K562 (cell line): ENCODE results near the gene TADA1.

Experiments used
- CUX1 ChIP-seq: fragments of 200-800 bp; sonication (Bioruptor generic); IDR thresholded peaks from 2 replicates; pipeline ENCODE4 v1.6.1; 2016; ENCODE audit warnings: missing genetic modification characterization, missing compliant biosample characterization
- DDX20 ChIP-seq: fragments of 450-650 bp; IDR thresholded peaks from 2 replicates; pipeline ENCODE4 v1.6.1; 2016; ENCODE audit warnings: missing genetic modification characterization, low read depth, mild to moderate bottlenecking, missing compliant biosample characterization, moderate library complexity
- ESRRA ChIP-seq: fragments of 450-650 bp; IDR thresholded peaks from 2 replicates; pipeline ENCODE4 v1.6.1; 2014; ENCODE audit warnings: low read depth, mild to moderate bottlenecking, moderate library complexity, borderline replicate concordance
- ETV5 ChIP-seq: sonication (generic); formaldehyde crosslinking; IDR thresholded peaks from 2 replicates; pipeline ENCODE4 v1.4.0; 2020; ENCODE audit warnings: low read depth, mild to moderate bottlenecking, missing genetic modification reagents
- NCOA2 ChIP-seq, 2 experiments: fragments of 450-650 bp; IDR thresholded peaks; 2 replicates each; pipeline ENCODE4 v1.6.1; 2018; ENCODE audit warnings: mild to moderate bottlenecking in 2 of 2, moderate library complexity in 1 of 2; ENCODE audit not compliant: partially characterized antibody in 2 of 2
- NRF1 ChIP-seq, 2 experiments: fragments of 450-650 bp; IDR thresholded peaks in 1 of 2; conservative IDR thresholded peaks in 1 of 2; 2 replicates each; pipeline ENCODE4 v1.6.1; 2014; ENCODE audit warnings: mild to moderate bottlenecking in 2 of 2
- POLR2A ChIP-seq: fragments of 450-650 bp; conservative IDR thresholded peaks from 2 replicates; pipeline ENCODE4 v1.6.1; 2016
- POLR2G ChIP-seq: fragments of 200-400 bp; formaldehyde crosslinking; IDR thresholded peaks from 2 replicates; pipeline ENCODE4 v1.6.1; 2017; ENCODE audit warnings: low read depth, mild to moderate bottlenecking, antibody characterized with exemption, low read length, moderate library complexity
- RCOR1 ChIP-seq, 2 experiments: IDR thresholded peaks; 2 replicates each; pipeline ENCODE4 v1.6.1; 2012; ENCODE audit warnings: low read depth in 2 of 2, low read length in 2 of 2, borderline replicate concordance in 1 of 2, improper control_type of control experiment in 1 of 2
- TFE3 ChIP-seq: fragments of 450-650 bp; formaldehyde crosslinking; IDR thresholded peaks from 2 replicates; pipeline ENCODE4 v1.4.0; 2020; ENCODE audit warnings: mild to moderate bottlenecking, mixed read lengths
- ZBTB1 ChIP-seq: sonication (generic); formaldehyde crosslinking; IDR thresholded peaks from 2 replicates; pipeline ENCODE4 v1.8.1; 2023; ENCODE audit warnings: missing genetic modification reagents, low read depth, mild to moderate bottlenecking, borderline replicate concordance
- ZNF133 ChIP-seq: fragments of 250-450 bp; sonication (Bioruptor Pico); IDR thresholded peaks from 2 replicates; pipeline ENCODE4 v1.4.0; 2020; ENCODE audit warnings: mild to moderate bottlenecking
- TF ChIP-seq, protein P1 (sequence below): fragments of 450-650 bp; IDR thresholded peaks from 2 replicates; pipeline ENCODE4 v1.6.1; 2016; ENCODE audit warnings: antibody characterized with exemption

DNA sequence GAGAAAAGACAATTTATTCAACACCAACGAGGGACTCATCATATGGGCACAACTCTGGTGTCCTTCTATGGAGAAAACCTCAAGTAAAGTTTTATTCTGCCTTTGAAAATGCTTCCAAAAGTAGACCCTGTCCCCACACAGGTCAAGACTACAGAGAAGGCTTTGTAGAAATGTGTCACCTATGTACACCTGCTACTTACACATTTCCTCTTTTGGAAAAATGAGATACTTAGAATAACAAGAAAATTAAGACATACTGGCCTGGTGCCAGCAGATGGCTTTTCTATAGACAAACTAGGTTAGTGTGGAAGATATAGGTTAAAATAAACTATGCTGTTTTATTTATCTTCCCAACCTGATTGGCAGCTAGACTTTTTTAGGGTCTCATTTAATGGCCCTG, 23.1 kb downstream of the TADA1 start:
- TF ChIP-seq ZNF133 (CRISPR knock-in tag) (no peak), POLR2A (no peak), POLR2G (no peak), NRF1 (conservative IDR thresholded peaks at IDR 0.05 in 1 of 2, IDR thresholded peaks at IDR 0.05 in 1 of 2) (no peak), DDX20 (tag) (no peak), ETV5 (no peak), NCOA2 (IDR thresholded peaks at IDR 0.05; ENCODE audit: partially characterized antibody in 2 of 2) (no peak), ESRRA (no peak), ZBTB1 (CRISPR knock-in tag) (no peak), RCOR1 (IDR thresholded peaks at IDR 0.05; ENCODE audit: borderline replicate concordance in 1 of 2, low read depth in 2 of 2, low read length in 2 of 2) (no peak), CUX1 (no peak), TFE3 (no peak)
- TF ChIP-seq, protein P1, sequence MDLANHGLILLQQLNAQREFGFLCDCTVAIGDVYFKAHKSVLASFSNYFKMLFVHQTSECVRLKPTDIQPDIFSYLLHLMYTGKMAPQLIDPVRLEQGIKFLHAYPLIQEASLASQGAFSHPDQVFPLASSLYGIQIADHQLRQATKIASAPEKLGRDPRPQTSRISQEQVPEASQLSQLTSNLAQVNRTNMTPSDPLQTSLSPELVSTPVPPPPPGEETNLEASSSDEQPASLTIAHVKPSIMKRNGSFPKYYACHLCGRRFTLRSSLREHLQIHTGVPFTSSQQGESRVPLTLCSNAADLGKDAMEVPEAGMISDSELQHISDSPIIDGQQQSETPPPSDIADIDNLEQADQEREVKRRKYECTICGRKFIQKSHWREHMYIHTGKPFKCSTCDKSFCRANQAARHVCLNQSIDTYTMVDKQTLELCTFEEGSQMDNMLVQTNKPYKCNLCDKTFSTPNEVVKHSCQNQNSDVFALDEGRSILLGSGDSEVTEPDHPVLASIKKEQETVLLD = no peak
